Right lung (tissue), 5 donors: ENCODE measurements around the gene CASZ1. TPM values are rescaled to one million over a fixed set of nuclear protein-coding genes. Genes with fewer than 3 reads are reported as not detected.
A peak's percentile ranks its signal among the peaks of the same experiment; 100 is the strongest.

Experiments
- DNase-seq, 2 donors: peaks; one replicate each; pipeline ENCODE4 v3.0.0-alpha.2; 2013
- polyA plus RNA-seq, 5 donors: library from polyadenylated mRNA; unstranded; fragments of 120-200 nt; gene quantifications; one replicate each; pipeline versions ENCODE4 v1.2.1 to v1.2.3, GENCODE V29; 2013; ENCODE audit warnings: inconsistent platforms in 1 of 5, low replicate concordance in 1 of 5; ENCODE audit not compliant: insufficient read length in 5 of 5, insufficient read depth in 1 of 5

CASZ1 gene
- polyA plus RNA-seq, 5 donors, result 14.9 to 21.4 (median 16.9) TPM

DNA sequence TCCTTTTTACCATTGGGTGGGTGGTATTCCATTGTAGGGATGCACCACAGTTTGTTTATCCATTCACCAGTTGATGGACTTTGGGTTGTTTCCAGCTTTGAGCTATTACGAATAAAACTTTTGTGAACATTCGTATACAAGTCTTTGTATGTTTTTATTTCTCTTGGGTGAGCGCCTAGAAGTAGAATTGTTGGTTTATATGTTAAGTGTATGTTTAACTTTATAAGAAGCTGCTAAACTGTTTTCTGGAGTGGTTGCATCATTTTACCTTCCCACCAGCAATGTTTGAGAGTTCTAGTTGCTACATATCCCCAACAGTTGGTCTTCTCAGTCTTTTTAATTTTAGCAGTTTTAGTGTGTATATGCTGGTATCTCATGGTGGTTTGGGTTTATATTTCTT lies 189.2 kb downstream of the CASZ1 start:
- no peak for DNase-seq

DNA sequence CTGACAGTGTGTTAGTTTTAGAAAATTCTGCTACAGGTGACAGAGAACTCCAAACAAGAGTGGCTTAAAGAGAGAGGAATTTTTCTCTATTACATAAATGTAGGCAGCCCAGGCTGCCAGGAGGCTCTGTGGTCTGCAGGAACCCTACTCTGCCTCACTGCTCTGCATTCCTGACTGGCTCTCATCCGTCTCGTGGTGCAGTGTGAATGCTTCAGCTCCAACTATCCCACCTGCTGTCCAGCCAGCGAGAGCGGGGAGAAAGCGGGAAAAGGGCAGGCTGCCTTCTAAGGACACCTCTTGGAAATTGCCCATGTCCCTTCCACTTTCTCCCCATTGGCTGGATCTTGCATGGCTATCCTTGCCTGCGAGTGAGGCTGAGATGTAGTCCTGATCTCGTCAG lies 190.4 kb downstream of the CASZ1 start:
- DNase-seq, result no peak

- no peak for DNase-seq
Measured at GRCh38 chr1:10604966-10605365, 191.5 kb downstream of the CASZ1 start.

DNA sequence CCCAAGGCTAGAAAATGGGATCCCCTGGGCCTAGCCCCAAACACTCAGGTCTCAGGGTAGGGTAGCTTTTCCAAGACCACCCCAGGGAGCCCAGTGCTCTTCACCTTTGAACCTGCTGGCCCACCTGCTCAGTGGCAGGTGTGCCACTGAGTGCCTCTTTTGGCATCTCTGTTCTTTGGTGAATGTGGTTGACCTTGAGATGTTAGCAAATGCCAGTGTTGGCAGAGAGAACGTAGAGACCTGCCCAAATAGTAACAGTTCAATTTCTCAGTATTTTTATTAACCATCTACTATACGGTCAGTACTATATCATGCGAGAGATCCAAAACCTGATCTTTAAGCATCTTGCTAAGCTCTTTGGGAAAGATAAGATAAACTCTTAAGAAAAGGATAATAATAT lies 193.5 kb downstream of the CASZ1 start:
- no peak for DNase-seq

DNA sequence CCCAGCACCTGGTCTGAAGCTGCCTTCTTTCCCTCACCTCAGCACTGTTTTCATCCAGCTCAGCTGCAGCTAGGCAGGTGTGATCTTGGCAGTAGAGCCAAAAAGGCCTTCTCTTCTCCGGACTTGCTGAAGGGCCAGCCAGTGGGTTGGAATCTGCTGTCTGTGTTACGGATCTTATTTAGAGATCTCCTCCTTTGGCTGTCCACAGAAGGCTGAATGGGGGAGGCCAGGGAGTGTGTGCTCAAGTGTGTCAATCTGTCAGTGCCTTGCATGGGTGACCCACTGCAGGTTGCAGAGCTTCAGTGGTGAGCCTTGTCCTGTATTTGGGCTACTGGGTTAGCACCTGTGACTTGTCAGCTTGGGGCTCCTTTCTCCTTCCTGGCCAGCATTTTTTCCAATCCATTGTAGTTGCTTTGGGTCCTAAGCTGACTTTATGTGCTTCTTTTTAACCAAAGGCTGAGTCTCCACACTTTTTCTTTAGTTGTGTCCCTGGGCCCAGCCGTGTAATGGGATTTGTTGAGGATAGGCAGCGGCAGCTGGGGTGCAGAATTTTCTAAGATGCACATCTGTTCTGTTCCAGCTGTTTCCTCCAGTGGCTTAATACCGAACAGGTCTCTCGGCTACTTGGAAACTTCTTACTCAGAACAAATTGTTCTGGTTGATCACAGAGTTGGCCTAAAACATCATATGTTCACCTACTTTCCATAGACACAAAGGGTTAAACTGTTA lies 194.9 kb downstream of the CASZ1 start:
- DNase-seq, result no peak

- no peak for DNase-seq
Measured at GRCh38 chr1:10599194-10599861, 197.1 kb downstream of the CASZ1 start.

GRCh38 chr1:10598389-10598702 lies 198.1 kb downstream of the CASZ1 start:
- DNase-seq, result no peak

DNA sequence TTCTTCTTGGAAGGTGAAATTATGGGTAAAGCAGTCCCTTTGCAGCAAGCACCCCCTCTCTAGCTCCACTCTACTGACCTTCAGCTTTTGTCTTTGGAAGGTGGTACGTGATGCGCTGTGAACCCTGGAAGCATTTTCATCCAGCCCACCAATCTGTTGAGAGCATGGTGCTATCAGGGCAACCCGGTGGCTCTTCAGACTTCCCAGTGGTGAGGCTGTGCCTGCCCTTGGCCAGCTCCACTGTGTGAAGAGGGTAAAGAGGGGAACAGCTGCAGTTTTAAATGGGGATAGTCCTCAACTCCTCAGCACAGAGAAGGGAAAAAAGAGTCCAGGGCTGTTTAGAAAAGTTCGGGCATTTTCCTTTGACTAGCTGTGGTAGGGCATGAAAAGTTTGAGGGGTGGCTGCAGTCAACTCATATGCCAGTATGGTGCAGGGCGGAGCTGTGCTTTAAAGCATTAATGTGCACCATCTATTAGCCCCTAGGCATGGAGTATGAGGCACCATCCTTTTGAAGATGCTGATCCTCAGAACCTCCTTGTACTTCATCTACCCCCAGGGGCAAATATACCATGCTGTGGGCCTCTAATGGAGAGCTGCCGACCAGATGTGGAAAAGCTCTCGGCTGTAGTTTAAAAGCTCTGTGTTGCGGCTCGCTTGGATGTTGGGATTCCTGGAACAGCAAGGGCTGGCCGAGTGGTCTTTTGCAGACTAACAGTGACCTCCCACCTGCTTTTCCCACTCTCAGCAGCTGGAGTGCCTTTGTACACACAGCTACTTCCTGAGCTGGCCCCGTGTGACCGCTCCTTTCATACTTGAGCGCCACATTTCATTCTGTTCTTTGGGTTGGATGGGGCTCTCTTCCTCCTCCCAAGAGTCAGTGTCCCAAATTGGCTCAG lies 198.7 kb downstream of the CASZ1 start:
- DNase-seq, result no peak

DNA sequence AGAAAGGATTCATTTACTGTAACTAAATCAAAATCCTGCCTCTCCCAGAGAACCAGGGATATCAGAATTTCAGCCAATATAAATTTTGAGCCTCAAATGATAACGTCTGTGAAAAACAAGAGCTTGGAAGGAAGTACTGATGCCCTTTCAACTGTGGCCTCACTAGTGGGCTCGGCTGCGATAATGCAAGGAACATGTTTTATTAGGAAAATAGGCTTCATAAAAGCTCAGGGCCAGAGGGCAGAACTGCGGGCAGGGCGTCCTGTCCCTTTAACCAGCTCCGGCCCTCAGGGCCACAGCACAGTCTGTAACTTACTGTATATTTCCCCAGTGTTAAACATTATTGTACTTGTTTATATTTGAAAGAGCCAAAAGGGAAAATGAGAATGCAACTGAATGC lies 199.7 kb downstream of the CASZ1 start:
- no peak for DNase-seq

DNA sequence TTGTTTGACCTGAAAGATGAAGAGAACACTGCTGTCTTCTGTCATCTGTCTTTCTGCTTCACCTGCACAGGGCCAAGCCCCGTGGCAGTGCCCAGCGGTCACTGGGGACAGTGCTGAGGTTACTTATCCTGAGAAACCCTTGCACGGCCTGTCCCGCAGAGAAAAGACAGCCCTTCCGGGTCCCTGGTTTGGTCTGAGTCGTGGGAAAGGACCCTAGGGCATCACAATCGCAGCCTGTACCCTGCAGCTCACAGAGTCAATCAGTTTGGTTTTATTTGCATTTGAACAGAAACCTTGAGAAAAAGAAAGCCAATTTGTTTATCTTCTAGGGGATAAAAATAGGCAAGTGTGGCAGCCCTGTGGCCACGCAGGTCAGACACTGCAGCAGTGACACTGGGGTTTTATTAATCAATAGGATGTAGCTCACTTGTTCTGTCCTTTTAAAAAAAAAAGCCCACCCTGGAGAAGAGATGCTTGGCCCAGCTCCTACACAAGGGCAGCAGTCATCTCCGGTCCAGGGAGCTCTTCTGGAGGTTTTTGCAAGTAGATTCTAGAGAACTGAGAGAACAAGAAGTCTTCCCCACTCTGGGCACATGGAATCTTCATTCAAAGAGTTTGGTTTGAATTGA lies 201.7 kb downstream of the CASZ1 start:
- DNase-seq, result no peak

GRCh38 chr1:10593750-10594149 lies 202.7 kb downstream of the CASZ1 start:
- no peak for DNase-seq

DNA sequence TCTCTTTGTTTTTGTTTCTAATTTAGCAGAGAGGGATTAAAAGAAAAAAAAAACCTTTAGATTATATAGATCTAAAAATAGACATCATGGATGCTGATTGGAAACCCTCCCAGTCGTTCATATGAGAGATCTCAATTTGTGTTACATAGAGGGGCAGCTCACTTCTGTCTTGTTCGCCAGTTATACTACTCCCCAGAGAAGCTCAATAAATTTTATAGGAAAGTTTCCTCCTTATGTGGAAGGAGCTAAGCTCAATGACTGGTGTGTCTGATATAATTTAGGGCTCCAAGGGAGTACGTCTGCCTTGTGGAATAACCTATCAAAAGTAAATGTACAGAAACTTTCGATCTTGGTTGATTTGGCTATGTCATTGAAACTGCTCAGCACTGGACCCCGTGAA lies 204.1 kb downstream of the CASZ1 start:
- DNase-seq, result no peak

- peak; percentile 43 for DNase-seq
Measured at GRCh38 chr1:10591010-10591409, 205.4 kb downstream of the CASZ1 start.

- no peak for DNase-seq
Measured at GRCh38 chr1:10589074-10589473, 207.4 kb downstream of the CASZ1 start.

DNA sequence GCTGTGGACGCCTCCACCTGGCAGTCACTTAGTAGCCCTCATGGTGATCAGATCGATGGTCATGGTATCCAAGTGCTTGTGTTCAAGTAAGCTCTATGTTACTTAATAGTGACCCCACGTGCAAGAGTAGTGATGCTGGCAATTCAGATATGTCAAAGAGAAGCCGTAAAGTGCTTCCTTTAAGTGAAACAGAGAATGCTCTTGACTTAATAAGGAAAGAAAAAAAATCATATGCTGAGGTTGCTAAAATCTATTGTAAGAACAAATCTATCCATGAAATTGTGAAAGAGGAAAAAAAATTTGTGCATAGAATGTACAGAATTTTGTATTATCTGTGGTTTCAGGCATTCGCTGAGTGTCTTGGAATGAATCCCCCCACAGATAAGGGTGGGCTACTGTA lies 207.8 kb downstream of the CASZ1 start:
- DNase-seq, result no peak

Other genes starting within 250 kb of the CASZ1 start
- gene TARDBP, start 216.0 kb upstream of the CASZ1 start, polyA plus RNA-seq, result 100 to 1,000 TPM; 254 to 350 (median 299) TPM